ENCODE results near the gene C12orf56. TPM values are rescaled to one million over a fixed set of nuclear protein-coding genes. Genes with fewer than 3 reads are reported as not detected.

C12orf56 gene
- total RNA-seq, 1 donor from 2014 or later: not detected

DNA sequence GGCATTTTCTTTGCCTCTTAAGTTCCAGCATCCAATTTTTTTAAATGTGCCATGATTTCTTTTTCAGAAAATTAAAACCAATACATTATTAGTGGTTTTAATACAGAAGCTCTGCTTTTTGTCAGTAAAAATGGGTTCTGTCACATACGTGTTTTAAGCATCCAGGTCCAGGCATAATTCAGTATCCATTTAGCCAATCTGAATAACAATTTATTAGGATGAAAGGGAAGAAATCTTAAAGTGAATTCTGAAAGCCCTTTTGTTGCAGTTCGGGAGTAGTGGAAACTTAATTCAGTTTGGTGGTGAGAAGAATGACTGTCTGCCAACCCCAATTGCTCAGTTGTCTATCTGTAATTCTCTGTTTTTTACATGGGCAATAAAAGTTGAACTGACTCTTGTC is 20.9 kb upstream of the C12orf56 start:
- Mint-ChIP-seq H3K27me3 (no peaks in the 10 kb centered on the region), H3K4me1 (ENCODE audit: unreplicated experiment) (peaks cover 18% of the 10 kb centered on the region), H3K36me3 (peaks cover 15% of the 10 kb centered on the region), H3K9me3 (no peaks in the 10 kb centered on the region), H3K4me3 (no peak overlapping the region), H3K27ac (no peak overlapping the region)
- TF ChIP-seq, protein P1, sequence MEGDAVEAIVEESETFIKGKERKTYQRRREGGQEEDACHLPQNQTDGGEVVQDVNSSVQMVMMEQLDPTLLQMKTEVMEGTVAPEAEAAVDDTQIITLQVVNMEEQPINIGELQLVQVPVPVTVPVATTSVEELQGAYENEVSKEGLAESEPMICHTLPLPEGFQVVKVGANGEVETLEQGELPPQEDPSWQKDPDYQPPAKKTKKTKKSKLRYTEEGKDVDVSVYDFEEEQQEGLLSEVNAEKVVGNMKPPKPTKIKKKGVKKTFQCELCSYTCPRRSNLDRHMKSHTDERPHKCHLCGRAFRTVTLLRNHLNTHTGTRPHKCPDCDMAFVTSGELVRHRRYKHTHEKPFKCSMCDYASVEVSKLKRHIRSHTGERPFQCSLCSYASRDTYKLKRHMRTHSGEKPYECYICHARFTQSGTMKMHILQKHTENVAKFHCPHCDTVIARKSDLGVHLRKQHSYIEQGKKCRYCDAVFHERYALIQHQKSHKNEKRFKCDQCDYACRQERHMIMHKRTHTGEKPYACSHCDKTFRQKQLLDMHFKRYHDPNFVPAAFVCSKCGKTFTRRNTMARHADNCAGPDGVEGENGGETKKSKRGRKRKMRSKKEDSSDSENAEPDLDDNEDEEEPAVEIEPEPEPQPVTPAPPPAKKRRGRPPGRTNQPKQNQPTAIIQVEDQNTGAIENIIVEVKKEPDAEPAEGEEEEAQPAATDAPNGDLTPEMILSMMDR (conservative IDR thresholded peaks at IDR 0.05): no peak
- no peak for DNase-seq (ENCODE audit: extremely low spot score, unreplicated experiment)

DNA sequence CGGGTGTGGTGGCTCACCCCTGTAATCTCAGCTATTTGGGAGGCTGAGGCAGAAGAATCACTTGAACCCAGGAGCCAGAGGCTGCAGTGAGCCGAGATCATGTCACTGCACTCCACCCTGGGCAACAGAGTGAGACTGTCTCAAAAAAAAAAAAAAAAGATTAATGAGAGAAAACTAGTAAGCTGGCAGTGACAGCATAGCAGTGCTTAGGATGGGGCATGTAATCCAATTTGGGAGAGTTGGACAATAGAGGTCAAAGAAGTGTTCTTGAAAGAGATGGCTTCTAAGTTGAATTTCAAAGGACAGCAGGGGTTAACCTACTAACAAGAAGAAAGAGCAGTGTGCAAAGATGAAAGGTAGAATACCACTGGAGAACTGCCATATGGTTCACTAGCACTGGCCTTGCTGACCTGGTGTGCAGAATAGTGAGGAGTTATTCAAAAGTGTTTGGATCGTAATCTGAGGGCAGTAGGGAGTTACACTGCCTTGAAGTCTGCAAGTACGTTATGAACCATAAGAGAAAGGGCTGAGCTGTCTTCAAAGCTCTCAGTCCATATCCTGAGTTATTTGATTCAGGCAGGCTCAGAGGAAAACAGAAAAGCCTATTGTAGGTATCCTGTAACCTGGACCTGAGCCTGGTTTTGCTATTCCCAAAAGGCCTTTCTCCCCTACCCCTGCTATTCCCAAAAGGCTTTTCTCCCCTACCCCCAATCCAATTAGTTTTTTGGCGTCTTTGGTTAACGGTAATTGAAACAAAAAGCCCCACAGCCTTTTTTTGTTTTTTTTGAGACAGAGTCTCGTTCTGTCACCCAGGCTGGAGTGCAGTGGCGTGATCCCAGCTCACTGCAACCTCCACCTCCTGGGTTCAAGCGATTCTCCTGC is 17.0 kb upstream of the C12orf56 start:
- H3K27ac Mint-ChIP-seq: no peak overlapping the region

DNA sequence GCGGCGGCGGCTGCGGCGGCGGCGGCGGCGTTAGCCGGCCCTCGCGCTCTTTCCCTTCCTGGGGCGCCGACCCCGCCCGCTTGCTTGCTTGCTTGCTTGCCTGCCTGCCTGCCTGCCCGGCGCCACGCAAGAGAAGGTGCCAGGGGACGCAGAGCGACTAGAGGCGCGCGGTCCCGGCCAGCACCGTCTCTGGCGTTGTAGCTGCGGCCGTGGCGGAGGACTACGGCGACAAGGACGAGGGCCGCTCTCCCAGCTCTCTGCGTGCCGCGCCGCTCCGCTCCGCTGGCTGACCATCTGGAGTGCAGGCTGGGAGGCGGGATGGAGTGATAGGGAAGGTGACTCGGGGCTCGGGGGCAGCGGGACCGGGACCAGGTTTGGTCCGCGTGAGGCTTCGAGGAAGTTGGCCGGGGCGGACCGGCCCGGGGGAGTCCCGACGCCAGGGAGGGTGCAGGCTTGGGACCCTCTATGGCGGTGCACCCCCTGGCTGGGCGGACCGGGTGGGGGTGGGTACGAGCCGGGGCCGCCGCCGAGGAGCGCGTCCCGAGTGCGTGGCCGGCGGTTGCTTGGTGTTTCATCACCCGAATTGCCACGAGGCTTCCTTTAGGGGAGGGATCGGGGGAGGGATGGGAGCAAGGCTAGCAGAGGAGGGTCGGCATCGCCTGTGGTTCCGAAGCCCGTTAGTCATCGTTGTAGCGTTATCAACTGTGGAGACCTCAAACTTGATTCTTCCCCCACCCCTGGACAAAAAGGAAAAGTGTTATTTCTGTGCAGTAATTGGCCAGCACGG is 14.1 kb upstream of the C12orf56 start:
- H3K4me1 Mint-ChIP-seq (ENCODE audit: unreplicated experiment): peaks cover 26% of the 10 kb centered on the region
- peak overlapping the region; percentile 99 for H3K4me3 Mint-ChIP-seq
- no peak for DNase-seq (ENCODE audit: extremely low spot score, unreplicated experiment)
- H3K36me3 Mint-ChIP-seq: no peaks in the 10 kb centered on the region
- H3K27ac Mint-ChIP-seq: peak overlapping the region; percentile 97
- no peaks in the 10 kb centered on the region for H3K9me3 Mint-ChIP-seq
- H3K27me3 Mint-ChIP-seq: no peaks in the 10 kb centered on the region
- TF ChIP-seq, protein P1 (conservative IDR thresholded peaks at IDR 0.05): no peak

More for the DNA sequence above, 17.0 kb upstream of the C12orf56 start:
- H3K4me3 Mint-ChIP-seq: peak overlapping the region; percentile 8
- H3K36me3 Mint-ChIP-seq: peaks cover 13% of the 10 kb centered on the region
- H3K4me1 Mint-ChIP-seq (ENCODE audit: unreplicated experiment): peaks cover 26% of the 10 kb centered on the region
- DNase-seq (ENCODE audit: extremely low spot score, unreplicated experiment): no peak
- TF ChIP-seq, protein P1 (conservative IDR thresholded peaks at IDR 0.05): no peak
- no peaks in the 10 kb centered on the region for H3K9me3 Mint-ChIP-seq
- H3K27me3 Mint-ChIP-seq: no peaks in the 10 kb centered on the region

DNA sequence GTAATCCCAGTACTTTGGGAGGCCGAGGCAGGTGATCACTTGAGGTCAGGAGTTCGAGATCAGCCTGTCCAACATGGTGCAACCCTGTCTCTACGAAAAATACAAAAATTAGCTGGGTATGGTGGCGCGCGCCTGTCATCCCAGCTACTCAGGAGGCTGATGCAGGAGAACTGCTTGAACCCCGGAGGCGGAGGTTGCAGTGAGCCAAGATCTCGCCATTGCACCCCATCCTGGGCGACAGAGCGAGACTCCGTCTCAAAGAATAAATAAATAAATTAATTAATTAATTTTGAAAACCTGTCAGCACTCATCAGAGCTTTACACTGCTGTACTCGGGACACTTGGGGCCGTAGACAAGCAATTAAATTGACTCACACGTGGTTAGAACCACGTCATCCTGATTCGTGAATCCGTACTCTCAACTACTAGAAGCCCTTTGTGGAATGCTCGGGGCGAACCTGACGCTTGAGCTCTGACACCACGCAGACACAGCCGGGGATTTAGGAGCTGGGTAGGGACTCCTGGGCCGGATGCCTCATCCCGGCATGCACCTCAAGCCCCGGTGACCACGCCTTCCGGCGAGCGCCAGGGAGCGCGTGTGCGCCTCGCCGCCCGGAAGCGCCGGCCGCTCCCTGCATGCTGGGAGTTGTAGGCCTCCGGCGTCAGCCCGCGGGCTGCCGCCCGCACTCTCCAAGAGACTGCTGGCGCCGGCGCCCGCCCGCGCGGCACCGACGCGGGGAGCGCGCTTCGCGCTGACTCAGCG is 13.3 kb upstream of the C12orf56 start, which contains the start of gene XPOT:
Gene XPOT (plus strand): TSS at position 686 of the 763 bp plus-strand sequence. CDS start 5,644 bp downstream, outside the sequence.
- H3K4me3 Mint-ChIP-seq: peak within 1 kb of the TSS; percentile 99
- no peaks in the 10 kb centered on the region for H3K27me3 Mint-ChIP-seq
- no peaks in the 10 kb centered on the region for H3K36me3 Mint-ChIP-seq
- H3K27ac Mint-ChIP-seq: peak within 1 kb of the TSS; percentile 97
- H3K4me1 Mint-ChIP-seq (ENCODE audit: unreplicated experiment): peaks cover 26% of the 10 kb centered on the region
- TF ChIP-seq, protein P1 (conservative IDR thresholded peaks at IDR 0.05): no peak
- H3K9me3 Mint-ChIP-seq: no peaks in the 10 kb centered on the region
- peak; percentile 95 for DNase-seq (ENCODE audit: extremely low spot score, unreplicated experiment)

DNA sequence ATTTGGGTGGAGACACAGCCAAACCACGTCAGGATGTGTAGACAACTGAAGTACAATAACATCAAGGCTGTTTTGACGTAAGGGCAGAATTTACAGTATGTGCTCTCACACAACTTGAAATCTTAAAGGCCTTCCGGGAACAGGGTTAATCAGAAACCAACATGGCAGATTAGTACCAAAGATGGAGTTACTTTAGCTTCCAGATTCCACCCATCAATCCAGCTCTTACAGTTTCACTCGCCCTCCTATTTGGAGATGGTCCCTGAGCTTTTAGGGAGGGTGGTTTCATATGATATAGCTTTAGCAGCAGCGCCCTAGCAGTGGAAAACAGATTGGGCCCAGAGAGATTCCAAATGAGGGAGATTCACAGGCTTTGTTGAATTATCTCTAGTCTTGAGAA is 11.6 kb upstream of the C12orf56 start:
- Mint-ChIP-seq H3K27ac (no peak overlapping the region), H3K9me3 (no peaks in the 10 kb centered on the region), H3K4me3 (no peak overlapping the region), H3K4me1 (ENCODE audit: unreplicated experiment) (peaks cover 13% of the 10 kb centered on the region), H3K36me3 (no peaks in the 10 kb centered on the region), H3K27me3 (no peaks in the 10 kb centered on the region)
- DNase-seq (ENCODE audit: extremely low spot score, unreplicated experiment): no peak
- TF ChIP-seq, protein P1 (conservative IDR thresholded peaks at IDR 0.05): no peak
